Testis (tissue), 3 donors: ENCODE measurements around the gene NEUROD4. TPM values are rescaled to one million over a fixed set of nuclear protein-coding genes. Genes with fewer than 3 reads are reported as not detected.

Source experiments
- DNase-seq: peaks from one replicate; pipeline ENCODE4 v3.0.0-alpha.2; 2019
- H3K27ac ChIP-seq, 2 donors: fragments of 200-600 bp; sonication (generic); one replicate each; pipeline ENCODE4 v1.5.1; 2019
- H3K27me3 ChIP-seq: fragments of 200-600 bp; sonication (generic); one replicate; pipeline ENCODE4 v1.5.1; 2019
- H3K36me3 ChIP-seq: fragments of 200-600 bp; sonication (generic); one replicate; pipeline ENCODE4 v1.5.1; 2017; ENCODE audit warnings: low read depth; ENCODE audit errors: missing control alignments
- H3K4me1 ChIP-seq: fragments of 200-600 bp; sonication (generic); one replicate; pipeline ENCODE4 v1.5.1; 2019
- H3K4me3 ChIP-seq, 2 donors: fragments of 200-600 bp; sonication (generic); one replicate each; pipeline ENCODE4 v1.5.1; 2017 to 2019
- H3K9me3 ChIP-seq: fragments of 200-600 bp; sonication (generic); one replicate; pipeline ENCODE4 v1.5.1; 2017
- CTCF ChIP-seq, 3 experiments: fragments of 450-650 bp in 2 of 3; fragments of 200-600 bp in 1 of 3; sonication (generic) in 1 of 3; IDR thresholded peaks; one replicate each; pipeline ENCODE4 v1.5.1; 2016 to 2019; ENCODE audit warnings: antibody characterized with exemption in 3 of 3, mild to moderate bottlenecking in 2 of 3, moderate library complexity in 1 of 3
- POLR2A ChIP-seq: fragments of 450-650 bp; IDR thresholded peaks from one replicate; pipeline ENCODE4 v1.6.1; 2017; ENCODE audit warnings: antibody characterized with exemption, mild to moderate bottlenecking, moderate library complexity
- WGBS, 2 donors: methylation state at CpG; one replicate each; pipeline ENCODE4 v1.1.5; 2018; 5-methylcytosine and 5-hydroxymethylcytosine counted together
- intact Hi-C: fragments of 100-400 bp; cut with DNase I; formaldehyde crosslinking; loops from one replicate; pipeline ENCODE4 v1.15.1; 2023; ENCODE audit warnings: low total_unique reads
- polyA plus RNA-seq: library from polyadenylated mRNA; stranded (reverse); fragments of 350-450 nt; fragmentation: Illumina TruSeq; extraction: RNeasy Lipid Tissue Mini Kit (QIAGEN cat#74804); gene quantifications from one replicate; pipeline ENCODE4 v1.2.3, GENCODE V29; 2014; ENCODE audit warnings: low read depth, low replicate concordance; ENCODE audit not compliant: insufficient read depth
- total RNA-seq, 2 donors: library from RNA; depleted of rRNA; stranded (reverse); fragments of >200 nt; gene quantifications; one replicate each; pipeline ENCODE4 v1.2.3, GENCODE V29; 2016

NEUROD4 gene
- total and polyA plus RNA-seq, 3 donors from 2014 or later: 0.09 to 0.31 TPM; not detected in 1

GRCh38 chr12:55034218-55034617 is 14.4 kb downstream of the NEUROD4 start:
- Histone ChIP-seq H3K27me3 (no peaks in the 10 kb centered on the region), H3K27ac (no peak overlapping the region), H3K4me3 (no peak overlapping the region), H3K36me3 (no peaks in the 10 kb centered on the region), H3K4me1 (no peaks in the 10 kb centered on the region), H3K9me3 (no peaks in the 10 kb centered on the region)
- DNase-seq: no peak
- intact Hi-C loops: no loop called here
- TF ChIP-seq CTCF (IDR thresholded peaks at IDR 0.05) (no peak), POLR2A (no peak)
- 66 to 82% methylated on average over 2 to 6 of the region's 6 CpGs for WGBS, 2 donors

- Histone ChIP-seq H3K27ac (no peak overlapping the region), H3K27me3 (no peaks in the 10 kb centered on the region), H3K9me3 (no peaks in the 10 kb centered on the region), H3K4me1 (no peaks in the 10 kb centered on the region), H3K36me3 (no peaks in the 10 kb centered on the region), H3K4me3 (no peak overlapping the region)
- TF ChIP-seq CTCF (IDR thresholded peaks at IDR 0.05) (no peak), POLR2A (no peak)
- no peak for DNase-seq
- intact Hi-C loops: no loop called here
- WGBS, 2 donors: 85 to 86% methylated on average over 5 of the region's 5 CpGs
These were observed 16.7 kb downstream of the NEUROD4 start for GRCh38 chr12:55036326-55037115.

- Histone ChIP-seq H3K36me3 (no peaks in the 10 kb centered on the region), H3K9me3 (no peaks in the 10 kb centered on the region), H3K27ac (no peak overlapping the region), H3K27me3 (no peaks in the 10 kb centered on the region), H3K4me3 (no peak overlapping the region), H3K4me1 (no peaks in the 10 kb centered on the region)
- intact Hi-C loops: no loop called here
- 81% methylated on average over 5 of the region's 5 CpGs for WGBS, 2 donors
- TF ChIP-seq CTCF (IDR thresholded peaks at IDR 0.05) (no peak), POLR2A (no peak)
- no peak for DNase-seq
These were observed 17.7 kb downstream of the NEUROD4 start for GRCh38 chr12:55037351-55037987.

- Histone ChIP-seq H3K4me1 (no peaks in the 10 kb centered on the region), H3K27me3 (no peaks in the 10 kb centered on the region), H3K4me3 (no peak overlapping the region), H3K36me3 (no peaks in the 10 kb centered on the region), H3K9me3 (no peaks in the 10 kb centered on the region), H3K27ac (no peak overlapping the region)
- TF ChIP-seq CTCF (IDR thresholded peaks at IDR 0.05) (no peak), POLR2A (no peak)
- intact Hi-C loops: no loop called here
- WGBS, 2 donors: 62 to 67% methylated on average over 10 of the region's 10 CpGs
- no peak for DNase-seq
These were observed 19.9 kb downstream of the NEUROD4 start for GRCh38 chr12:55039395-55040354.
